Activated T-helper 1 cell treated with anti-CD3 and anti-CD28 coated beads, Interleukin-12 subunit alpha, Interleukin-12 subunit beta, Interleukin-2, Interleukin-4 antibody, amounts not matched to agents 30 ng/mL and 10 ng/mL and 1 ng/mL, durations not matched to agents 14 hours and 24 hours and 36 hours (primary cell): ENCODE measurements around the gene DHRS11. TPM values are rescaled to one million over a fixed set of nuclear protein-coding genes. Genes with fewer than 3 reads are reported as not detected.

Experiments used
- DNase-seq: peaks from one replicate; pipeline ENCODE4 v3.0.0; 2021; ENCODE audit warnings: low spot score
- H3K27ac Mint-ChIP-seq: one replicate; pipeline ENCODE4 v1.8.0; 2021; ENCODE audit warnings: mild to moderate bottlenecking, mixed read lengths
- H3K27me3 Mint-ChIP-seq: one replicate; pipeline ENCODE4 v1.8.0; 2022; ENCODE audit warnings: mild to moderate bottlenecking, moderate library complexity, mixed read lengths; ENCODE audit not compliant: insufficient read depth
- H3K36me3 Mint-ChIP-seq: one replicate; pipeline ENCODE4 v1.8.0; 2021; ENCODE audit warnings: low read depth, mixed read lengths
- H3K4me1 Mint-ChIP-seq: one replicate; pipeline ENCODE4 v1.8.0; 2021; ENCODE audit warnings: low read depth, mixed read lengths
- H3K4me3 Mint-ChIP-seq: one replicate; pipeline ENCODE4 v1.8.0; 2021; ENCODE audit warnings: mild to moderate bottlenecking, moderate library complexity, mixed read lengths
- H3K9me3 Mint-ChIP-seq: one replicate; pipeline ENCODE4 v1.8.0; 2021; ENCODE audit warnings: mixed read lengths
- intact Hi-C: fragments of 100-400 bp; cut with micrococcal nuclease; formaldehyde crosslinking; loops from one replicate; pipeline ENCODE4 v1.15.1; 2024
- total RNA-seq: library from RNA; stranded (reverse); gene quantifications from 2 replicates; pipeline ENCODE4 v1.2.3, GENCODE V29; 2022

Gene DHRS11, protein sequence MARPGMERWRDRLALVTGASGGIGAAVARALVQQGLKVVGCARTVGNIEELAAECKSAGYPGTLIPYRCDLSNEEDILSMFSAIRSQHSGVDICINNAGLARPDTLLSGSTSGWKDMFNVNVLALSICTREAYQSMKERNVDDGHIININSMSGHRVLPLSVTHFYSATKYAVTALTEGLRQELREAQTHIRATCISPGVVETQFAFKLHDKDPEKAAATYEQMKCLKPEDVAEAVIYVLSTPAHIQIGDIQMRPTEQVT
- 15.9 and 16.4 TPM in 2 replicates for total RNA-seq

DNA sequence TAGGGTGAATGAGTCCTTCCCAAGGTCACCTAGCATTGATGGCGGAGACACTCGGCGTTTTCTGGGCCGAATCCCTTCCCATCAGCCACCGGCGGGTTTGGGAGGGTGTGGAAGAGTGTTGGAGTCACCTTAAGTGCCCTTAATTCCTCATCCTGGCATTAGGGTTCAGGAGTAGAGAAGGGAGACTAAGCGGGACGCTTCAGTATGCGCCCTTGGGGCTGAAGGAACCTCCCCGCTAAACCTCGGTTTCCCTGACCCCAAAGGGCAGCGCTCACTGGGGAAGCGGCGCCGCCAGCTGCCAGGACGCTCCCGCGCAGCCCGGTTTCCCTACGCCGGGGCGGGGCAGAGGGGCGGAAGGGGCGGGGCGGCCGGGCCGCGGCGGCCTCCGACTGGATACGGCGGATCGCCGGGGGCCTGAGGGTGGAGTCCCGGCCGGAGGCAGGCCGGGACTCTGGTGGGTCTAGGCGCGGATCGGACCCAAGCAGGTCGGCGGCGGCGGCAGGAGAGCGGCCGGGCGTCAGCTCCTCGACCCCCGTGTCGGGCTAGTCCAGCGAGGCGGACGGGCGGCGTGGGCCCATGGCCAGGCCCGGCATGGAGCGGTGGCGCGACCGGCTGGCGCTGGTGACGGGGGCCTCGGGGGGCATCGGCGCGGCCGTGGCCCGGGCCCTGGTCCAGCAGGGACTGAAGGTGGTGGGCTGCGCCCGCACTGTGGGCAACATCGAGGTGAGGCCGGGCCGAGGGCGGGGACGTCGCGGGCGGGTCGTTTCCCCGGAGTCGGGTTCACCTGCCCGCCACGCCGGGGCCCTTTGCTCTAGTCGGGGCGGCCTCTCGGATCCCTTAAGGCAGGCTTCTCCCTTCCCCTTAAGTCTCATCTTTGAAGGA lies at the start of gene DHRS11:
DHRS11 (plus strand) TSS at position 446 of the 882 bp plus-strand sequence; CDS start at position 577, 131 bp downstream.
- intact Hi-C loops: loop anchor here (1.0 to 2.0 kb wide), 4 partner anchors 10 to 105 kb away; partner anchors contain the start of genes GGNBP2, MRM1 and ZNHIT3
- Mint-ChIP-seq H3K27ac (peak within 1 kb of the TSS; percentile 65), H3K36me3 (peaks cover 20% of the 10 kb centered on the region), H3K9me3 (no peaks in the 10 kb centered on the region), H3K27me3 (no peaks in the 10 kb centered on the region), H3K4me3 (peak within 1 kb of the TSS; percentile 85), H3K4me1 (peaks cover 28% of the 10 kb centered on the region)
- peak; percentile 74 for DNase-seq

DNA sequence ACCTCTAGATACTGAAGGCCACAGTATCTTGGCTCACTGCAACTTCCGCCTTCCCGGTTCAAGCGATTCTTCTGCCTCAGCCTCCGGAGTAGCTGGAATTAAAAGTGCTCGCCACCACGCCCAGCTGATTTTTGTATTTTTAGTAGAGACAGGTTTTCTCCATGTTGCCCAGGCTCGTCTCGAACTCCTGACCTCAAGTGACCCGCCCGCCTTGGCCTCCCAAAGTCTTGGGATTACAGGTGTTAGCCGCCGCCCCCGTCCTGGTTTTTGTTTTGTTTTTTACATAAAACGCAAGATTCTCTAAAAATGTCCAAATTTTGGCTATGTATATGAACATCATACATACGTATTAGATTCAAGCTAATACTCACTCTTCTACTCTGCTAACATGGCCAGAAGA lies 48.9 kb upstream of the DHRS11 start:
- DNase-seq: no peak
- no peaks in the 10 kb centered on the region for H3K27me3 Mint-ChIP-seq
- peaks cover 17% of the 10 kb centered on the region for H3K4me1 Mint-ChIP-seq
- intact Hi-C loops: no loop called here
- H3K27ac Mint-ChIP-seq: no peak overlapping the region
- H3K4me3 Mint-ChIP-seq: peak overlapping the region; percentile 26
- no peaks in the 10 kb centered on the region for H3K9me3 Mint-ChIP-seq
- H3K36me3 Mint-ChIP-seq: peaks cover 24% of the 10 kb centered on the region

DNA sequence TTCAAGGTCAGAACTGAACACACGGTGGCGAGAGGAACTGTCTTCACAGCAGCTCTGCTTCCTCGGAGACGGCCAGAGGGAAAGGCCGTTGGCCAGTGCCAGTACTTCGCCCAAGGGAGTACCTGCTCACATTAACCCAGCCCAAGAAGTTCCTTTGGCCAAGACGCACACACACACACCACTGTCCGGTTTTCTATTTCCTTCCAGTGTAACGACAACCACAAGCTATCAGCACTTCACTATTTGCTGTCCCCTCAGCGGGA lies 47.7 kb upstream of the DHRS11 start:
- Mint-ChIP-seq H3K27me3 (no peaks in the 10 kb centered on the region), H3K4me3 (peak overlapping the region; percentile 91), H3K36me3 (peaks cover 19% of the 10 kb centered on the region), H3K4me1 (peaks cover 26% of the 10 kb centered on the region), H3K9me3 (no peaks in the 10 kb centered on the region), H3K27ac (peak overlapping the region; percentile 99)
- intact Hi-C loops: loop anchor here (1.0 to 2.0 kb wide), 3 partner anchors 9 to 57 kb away; partner anchors contain the start of genes DHRS11 and MRM1
- no peak for DNase-seq

DNA sequence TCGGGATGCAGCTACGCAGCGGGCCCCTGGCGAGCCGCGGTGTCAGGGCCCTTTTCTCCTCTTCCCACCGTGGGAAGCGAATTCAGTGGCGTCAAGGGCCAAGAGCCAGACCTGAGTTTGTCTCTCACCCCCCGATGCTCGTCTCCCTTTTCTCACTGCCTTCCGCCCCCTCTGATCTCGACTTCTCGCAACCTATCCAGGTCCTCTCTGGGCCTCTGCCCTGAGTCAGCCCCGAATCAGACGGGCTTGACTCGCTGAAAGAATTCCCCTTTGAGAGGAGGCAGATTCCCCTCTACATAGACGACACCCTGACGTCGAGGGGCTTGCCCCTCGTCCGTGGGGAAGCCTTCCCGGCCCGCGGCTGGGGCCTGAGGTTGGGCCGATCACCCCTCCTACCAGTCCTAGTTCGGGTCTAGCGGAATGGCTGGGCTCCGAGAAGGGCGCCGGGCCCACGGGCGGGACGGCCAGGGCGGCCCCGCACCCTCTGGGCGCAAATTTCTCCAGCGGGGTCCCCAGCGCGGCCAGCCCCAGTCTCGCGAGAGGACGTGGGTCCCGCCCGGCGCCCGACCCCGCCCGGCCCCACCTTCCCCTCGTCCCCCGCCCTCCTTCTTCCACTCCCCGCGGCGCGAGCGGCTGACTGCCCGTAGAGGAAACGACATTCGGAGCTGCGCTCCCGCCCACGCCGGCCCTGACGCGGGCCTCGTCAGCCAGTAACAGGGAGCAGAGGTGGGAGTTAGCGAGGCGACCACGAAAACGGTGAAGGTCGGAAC lies 47.2 kb upstream of the DHRS11 start, which contains the start of gene GGNBP2:
GGNBP2 (plus strand) TSS at position 613 of the 770 bp plus-strand sequence. CDS start 806 bp downstream, outside the sequence.
- peak within 1 kb of the TSS; percentile 99 for H3K27ac Mint-ChIP-seq
- H3K4me3 Mint-ChIP-seq: peak within 1 kb of the TSS; percentile 91
- peaks cover 18% of the 10 kb centered on the region for H3K36me3 Mint-ChIP-seq

DNA sequence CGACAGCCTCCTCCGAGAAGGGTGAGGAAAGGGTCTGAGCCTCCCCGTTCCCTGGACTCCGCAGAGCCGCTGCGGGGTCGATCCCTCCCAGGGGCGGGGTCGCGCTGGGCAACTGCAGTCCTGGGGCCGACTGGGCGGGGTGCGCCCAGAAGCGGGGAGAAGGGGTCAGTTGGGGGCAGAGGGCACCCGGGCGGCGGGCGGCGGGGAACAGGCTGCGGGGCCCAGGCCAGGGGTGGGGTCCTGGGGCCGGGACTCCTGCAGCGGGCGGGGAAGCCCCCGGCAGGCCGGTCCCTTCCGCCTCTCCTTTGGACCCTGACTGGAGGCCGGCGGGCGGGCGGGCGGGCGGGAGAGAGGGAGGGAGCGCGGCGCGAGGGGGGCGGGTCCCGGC lies 46.6 kb upstream of the DHRS11 start:
- no peaks in the 10 kb centered on the region for H3K9me3 Mint-ChIP-seq
- H3K27ac Mint-ChIP-seq: peak overlapping the region; percentile 99
- peaks cover 15% of the 10 kb centered on the region for H3K36me3 Mint-ChIP-seq
- intact Hi-C loops: loop anchor here (1.0 to 5.0 kb wide), 4 partner anchors 46 to 1062 kb away; partner anchors contain the start of genes DHRS11, SYNRG and ZNHIT3
- DNase-seq: no peak
- H3K4me3 Mint-ChIP-seq: peak overlapping the region; percentile 91
- H3K4me1 Mint-ChIP-seq: peaks cover 29% of the 10 kb centered on the region
- no peaks in the 10 kb centered on the region for H3K27me3 Mint-ChIP-seq

More for the DNA sequence above, 47.2 kb upstream of the DHRS11 start, which contains the start of gene GGNBP2:
- H3K27me3 Mint-ChIP-seq: no peaks in the 10 kb centered on the region
- H3K9me3 Mint-ChIP-seq: no peaks in the 10 kb centered on the region
- peak; percentile 89 for DNase-seq
- H3K4me1 Mint-ChIP-seq: peaks cover 28% of the 10 kb centered on the region
- intact Hi-C loops: loop anchor here (1.0 to 5.0 kb wide), 6 partner anchors 9 to 1063 kb away; partner anchors contain the start of genes DHRS11, MRM1, SYNRG and ZNHIT3

DNA sequence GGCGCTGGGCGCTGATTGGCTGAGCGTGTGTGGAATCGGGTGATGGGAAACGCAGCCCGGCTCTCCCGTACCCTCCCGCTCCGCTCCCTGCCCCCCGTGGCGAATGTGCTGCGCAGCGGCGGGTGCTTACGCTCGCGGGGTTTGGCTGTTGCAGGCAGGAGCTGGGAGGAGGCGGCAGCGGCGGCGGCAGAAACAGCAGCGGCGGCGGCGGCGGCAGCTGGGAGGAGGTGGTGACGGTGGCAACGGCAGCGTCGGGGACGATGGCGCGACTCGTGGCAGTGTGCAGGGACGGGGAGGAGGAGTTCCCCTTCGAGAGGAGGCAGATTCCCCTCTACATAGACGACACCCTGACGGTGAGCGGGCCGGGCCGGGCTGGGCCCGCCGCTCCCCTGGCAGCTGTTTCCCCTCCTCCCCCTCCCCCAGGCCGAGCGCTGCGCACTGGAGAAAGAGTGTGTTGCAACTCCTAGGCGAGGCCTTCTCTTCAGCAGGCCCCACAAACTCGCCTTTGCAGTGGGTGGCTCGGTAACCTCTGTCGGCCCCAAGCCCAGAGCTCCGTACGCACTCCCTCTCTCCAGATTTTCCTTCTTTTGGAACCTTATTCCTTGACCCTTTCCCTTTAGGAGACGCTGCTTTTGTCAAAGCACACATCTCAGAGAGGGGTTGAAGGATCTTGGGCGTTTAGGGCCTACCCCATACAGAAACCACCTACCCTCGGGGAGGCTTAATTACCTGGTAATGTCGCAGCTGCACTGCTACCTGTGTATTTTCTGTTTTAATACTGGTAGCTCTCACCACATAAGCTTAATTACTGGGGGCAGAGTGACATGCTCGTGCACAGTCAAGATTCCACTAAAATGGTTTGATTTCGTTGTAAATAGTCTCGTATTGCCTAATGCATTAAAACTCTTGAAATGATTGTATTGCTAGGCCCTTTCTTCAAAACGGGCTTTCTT lies 45.9 kb upstream of the DHRS11 start:
- Mint-ChIP-seq H3K9me3 (no peaks in the 10 kb centered on the region), H3K4me1 (peaks cover 36% of the 10 kb centered on the region), H3K36me3 (peaks cover 19% of the 10 kb centered on the region), H3K27ac (peak overlapping the region; percentile 92), H3K27me3 (no peaks in the 10 kb centered on the region), H3K4me3 (peak overlapping the region; percentile 87)
- peak; percentile 95 for DNase-seq
- intact Hi-C loops: loop anchor here (1.0 to 5.0 kb wide), 4 partner anchors 45 to 1062 kb away; partner anchors contain the start of genes DHRS11, SYNRG and ZNHIT3

DNA sequence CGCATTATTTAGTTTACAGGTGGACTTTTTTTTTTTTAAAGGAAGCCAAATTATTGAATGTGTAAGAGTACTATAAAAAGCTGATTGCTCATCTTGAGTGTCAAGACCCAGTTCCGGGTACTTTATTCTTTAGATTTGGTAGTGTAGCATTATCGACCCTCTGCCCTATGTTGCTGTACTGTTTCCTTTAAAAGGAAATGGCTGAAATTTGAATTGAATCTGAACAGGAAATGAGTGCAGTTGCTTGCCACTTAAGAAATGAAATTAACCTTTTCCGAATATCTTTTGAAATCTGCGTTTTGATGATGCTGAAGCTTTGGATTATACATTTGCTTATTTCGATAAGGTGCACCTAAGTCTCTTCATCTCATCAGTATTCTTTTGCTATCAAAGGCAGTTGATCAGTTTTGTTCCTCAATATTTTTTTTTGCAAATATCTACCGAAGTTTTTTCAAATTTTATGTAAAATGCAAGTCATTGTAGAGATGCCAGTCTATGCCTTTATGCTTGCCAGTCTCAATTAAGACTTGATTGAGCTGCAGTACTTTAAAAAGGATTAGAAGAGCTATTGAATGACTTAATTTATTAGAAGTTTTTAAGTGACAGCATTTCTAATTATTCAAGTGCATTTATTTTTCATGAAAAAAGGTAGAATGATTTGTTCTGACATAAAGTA lies 45.1 kb upstream of the DHRS11 start:
- intact Hi-C loops: loop anchor here (5.0 kb wide), 2 partner anchors 176 to 1061 kb away; partner anchors contain the start of gene SYNRG
- peaks cover 39% of the 10 kb centered on the region for H3K4me1 Mint-ChIP-seq
- H3K9me3 Mint-ChIP-seq: no peaks in the 10 kb centered on the region

DNA sequence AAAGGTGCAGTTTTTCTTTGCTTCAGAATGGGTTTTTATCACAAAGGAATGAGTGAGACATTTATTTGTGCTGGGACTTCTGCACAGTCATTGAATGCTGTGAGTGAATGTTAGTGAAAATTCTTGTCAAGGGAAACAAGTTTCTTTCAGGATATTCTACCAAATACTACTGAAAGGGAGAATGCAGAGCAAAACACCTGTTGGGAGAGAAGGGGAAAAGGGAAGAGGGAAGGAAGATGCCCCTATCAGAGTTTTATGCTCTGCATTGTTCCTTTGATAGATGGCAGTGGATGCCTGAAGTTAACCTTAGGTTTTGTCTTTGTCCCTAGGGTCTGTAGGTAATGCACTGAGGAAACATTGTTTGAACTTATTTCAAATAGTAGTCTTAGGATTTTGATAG lies 43.9 kb upstream of the DHRS11 start:
- Mint-ChIP-seq H3K4me1 (peaks cover 44% of the 10 kb centered on the region), H3K4me3 (peak overlapping the region; percentile 87), H3K36me3 (peaks cover 21% of the 10 kb centered on the region), H3K27me3 (no peaks in the 10 kb centered on the region), H3K27ac (peak overlapping the region; percentile 68), H3K9me3 (no peaks in the 10 kb centered on the region)
- DNase-seq: no peak
- intact Hi-C loops: loop anchor here (5.0 kb wide), 2 partner anchors 175 to 1060 kb away; partner anchors contain the start of gene SYNRG

More for the DNA sequence above, 45.1 kb upstream of the DHRS11 start:
- H3K27me3 Mint-ChIP-seq: no peaks in the 10 kb centered on the region
- peak overlapping the region; percentile 87 for H3K4me3 Mint-ChIP-seq
- peaks cover 21% of the 10 kb centered on the region for H3K36me3 Mint-ChIP-seq
- peak overlapping the region; percentile 92 for H3K27ac Mint-ChIP-seq
- no peak for DNase-seq

DNA sequence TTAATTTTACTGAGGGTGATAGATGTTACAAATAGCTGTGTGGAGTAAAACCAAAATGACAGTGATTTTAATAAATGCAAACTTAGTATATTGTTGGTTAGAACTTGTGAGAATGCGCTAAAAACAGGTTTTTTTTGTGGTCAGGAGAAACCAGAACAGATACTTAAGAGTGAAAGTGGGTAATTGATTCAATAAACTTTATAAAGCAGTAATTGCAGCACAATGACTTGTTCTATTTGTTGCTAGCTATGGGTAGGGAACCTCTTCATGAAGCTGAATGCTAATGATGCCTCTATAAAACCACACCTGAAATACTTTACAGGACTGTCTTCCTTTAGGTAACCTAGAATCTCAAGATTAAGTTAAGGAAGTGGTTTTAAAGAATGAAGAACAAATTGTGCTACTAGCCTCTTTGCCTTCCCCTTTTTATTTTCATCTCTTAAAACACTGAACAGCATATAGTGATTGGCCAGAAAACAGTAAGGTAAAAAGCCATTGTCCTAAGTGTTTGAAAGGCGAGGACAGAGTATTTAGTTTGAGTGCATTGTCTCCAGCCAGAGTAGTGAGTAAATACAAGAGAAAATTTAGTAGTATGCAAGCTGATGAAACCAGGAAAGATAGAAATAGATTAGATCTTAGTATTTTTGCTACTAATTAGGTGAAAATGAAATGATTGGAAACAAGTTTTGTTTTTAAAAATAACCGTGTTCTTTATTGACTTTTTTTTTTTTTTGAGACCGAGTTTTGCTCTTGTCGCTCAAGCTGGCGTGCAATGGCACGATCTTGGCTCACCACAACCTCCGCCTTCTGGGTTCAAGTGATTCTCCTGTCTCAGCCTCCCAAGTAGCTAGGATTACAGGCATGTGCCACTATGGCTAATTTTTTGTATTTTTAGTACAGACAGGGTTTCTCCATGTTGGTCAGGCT lies 40.9 kb upstream of the DHRS11 start:
- H3K9me3 Mint-ChIP-seq: no peaks in the 10 kb centered on the region
- intact Hi-C loops: no loop called here
- H3K4me1 Mint-ChIP-seq: peaks cover 58% of the 10 kb centered on the region
- no peaks in the 10 kb centered on the region for H3K27me3 Mint-ChIP-seq
- peak overlapping the region; percentile 41 for H3K4me3 Mint-ChIP-seq
- peaks cover 25% of the 10 kb centered on the region for H3K36me3 Mint-ChIP-seq
- H3K27ac Mint-ChIP-seq: no peak overlapping the region
- no peak for DNase-seq

DNA sequence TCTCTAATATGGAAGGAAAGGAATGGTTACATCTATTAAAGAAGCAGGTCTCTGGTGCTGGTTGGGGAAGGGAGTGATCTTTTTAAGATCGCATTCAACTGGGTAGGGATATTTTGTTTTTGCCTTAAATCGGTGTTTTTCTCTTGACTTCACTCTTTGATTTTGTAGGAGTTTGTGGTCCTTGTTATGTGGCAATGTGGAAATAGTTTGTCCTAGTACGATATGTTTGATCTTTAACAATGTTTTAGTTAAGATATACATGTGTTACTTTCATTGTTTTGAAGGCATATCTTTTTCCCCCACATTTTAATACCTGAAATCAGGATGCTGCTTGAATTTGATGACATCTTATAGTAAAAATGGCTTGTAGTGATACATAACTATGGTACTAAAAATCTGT lies 38.2 kb upstream of the DHRS11 start:
- H3K4me3 Mint-ChIP-seq: peak overlapping the region; percentile 6
- no peak overlapping the region for H3K27ac Mint-ChIP-seq
- no peaks in the 10 kb centered on the region for H3K9me3 Mint-ChIP-seq
- peaks cover 27% of the 10 kb centered on the region for H3K36me3 Mint-ChIP-seq
- H3K4me1 Mint-ChIP-seq: peaks cover 41% of the 10 kb centered on the region
- intact Hi-C loops: loop anchor here (2.0 kb wide), 1 partner anchor 13 kb away; no protein-coding TSS in a partner anchor
- DNase-seq: no peak
- H3K27me3 Mint-ChIP-seq: no peaks in the 10 kb centered on the region
